Retina (tissue), 1 donor: Measurements from ENCODE around the gene PRKN.
"Not testable (repeated sequence)": the region's sequence is repeated elsewhere in the genome, so short reads cannot be mapped to it uniquely, and the experiment has no call there.

Experiments used
- DNase-seq: peaks from one replicate; pipeline ENCODE4 v3.0.0-alpha.2; 2016

Gene PRKN

DNA sequence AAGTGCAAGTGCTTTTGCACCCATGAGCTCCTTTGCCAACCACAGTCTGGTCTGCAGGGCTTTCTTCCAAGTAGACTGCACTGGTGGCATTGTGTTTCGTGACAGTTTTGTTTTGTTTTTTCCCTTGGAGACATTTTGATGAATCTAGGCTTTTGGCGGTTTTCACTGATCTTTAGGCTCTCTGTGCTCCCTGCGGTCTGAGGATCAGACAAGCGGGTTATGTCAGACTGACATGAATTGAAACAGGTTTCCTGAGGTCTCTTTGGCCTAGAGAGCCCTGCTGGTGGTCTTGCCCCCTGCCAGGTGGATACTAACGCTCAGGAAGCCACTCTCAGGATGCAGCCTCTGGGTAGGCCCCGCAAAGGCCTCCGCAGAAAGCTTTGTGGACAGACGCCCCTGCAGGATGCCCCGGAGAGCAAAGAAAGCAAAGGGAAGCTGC lies 898.3 kb downstream of the PRKN start:
- no peak for DNase-seq

DNA sequence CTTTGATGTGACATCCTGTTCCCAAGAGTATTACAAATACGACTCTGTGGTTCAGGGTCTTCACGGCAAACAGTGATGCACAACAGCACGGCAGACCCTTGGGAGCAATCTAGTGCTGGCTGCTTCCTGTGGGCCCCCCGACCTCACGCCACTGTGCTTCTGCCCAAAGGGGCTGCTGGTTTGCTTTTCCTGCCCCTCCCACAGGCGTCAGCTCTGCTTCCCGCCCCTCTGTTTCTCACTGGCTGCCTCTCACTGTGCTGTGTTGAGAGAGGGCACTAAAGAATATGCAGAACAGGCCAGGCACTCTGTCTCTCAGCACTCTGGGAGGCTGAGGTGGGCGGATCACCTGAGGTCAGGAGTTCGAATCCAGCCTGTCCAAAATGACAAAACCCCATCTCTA lies 899.2 kb downstream of the PRKN start:
- DNase-seq = no peak

DNA sequence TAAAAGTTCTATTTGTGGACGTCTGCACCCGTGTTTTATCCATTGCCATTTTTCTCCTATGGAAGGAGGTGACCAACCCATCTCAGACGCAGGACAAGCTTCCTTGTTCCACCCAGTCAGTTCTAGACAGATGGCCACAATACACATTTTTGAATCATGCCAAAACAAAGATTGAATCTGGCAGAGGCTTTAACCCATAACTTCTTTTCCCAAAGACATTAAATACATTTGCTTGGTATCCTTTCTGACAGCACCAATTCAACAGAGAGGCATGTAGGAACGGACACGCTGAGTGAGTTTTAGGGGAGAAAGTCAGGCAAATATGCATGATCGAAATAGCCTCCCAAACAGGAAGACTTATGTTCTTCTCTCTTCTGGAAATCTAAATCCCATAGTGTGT lies 901.1 kb downstream of the PRKN start:
- no peak for DNase-seq

DNA sequence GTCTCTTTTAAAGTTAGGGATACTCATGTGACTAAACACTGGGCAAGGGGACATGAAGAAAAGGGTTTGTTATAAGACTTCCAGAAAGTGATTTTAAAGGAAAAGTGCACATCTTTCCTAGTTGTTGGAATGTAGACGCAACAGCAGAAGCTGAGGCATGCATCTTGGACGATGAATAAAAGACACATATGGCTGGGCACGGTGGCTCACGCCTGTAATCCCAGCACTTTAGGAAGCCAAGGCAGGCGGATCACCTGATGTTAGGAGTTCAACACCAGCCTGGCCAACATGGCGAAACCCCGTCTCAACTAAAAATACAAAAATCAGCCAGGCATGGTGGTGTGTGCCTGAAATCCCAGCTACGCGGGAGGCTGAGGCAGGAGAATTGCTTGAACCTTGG lies 905.4 kb downstream of the PRKN start:
- DNase-seq = not testable (repeated sequence)

DNA sequence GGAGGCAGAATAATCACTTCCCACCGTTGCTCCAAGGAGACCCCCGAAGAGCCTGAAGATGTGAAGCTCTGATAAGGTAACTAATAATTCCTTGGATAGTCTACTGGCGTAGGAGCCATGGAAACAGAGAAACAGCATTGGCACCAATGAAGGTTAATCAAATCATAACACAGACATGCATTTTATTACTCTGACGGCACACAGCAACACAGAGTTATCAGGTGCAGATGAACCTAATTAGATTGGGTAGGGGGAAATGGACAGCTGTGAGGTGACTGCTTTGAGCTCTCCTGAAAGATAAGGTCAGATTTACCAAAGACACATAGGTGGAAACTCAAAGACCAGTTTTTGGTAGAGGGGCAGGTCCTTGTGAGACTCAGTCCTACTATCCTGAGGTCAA lies 909.7 kb downstream of the PRKN start:
- DNase-seq = no peak

DNA sequence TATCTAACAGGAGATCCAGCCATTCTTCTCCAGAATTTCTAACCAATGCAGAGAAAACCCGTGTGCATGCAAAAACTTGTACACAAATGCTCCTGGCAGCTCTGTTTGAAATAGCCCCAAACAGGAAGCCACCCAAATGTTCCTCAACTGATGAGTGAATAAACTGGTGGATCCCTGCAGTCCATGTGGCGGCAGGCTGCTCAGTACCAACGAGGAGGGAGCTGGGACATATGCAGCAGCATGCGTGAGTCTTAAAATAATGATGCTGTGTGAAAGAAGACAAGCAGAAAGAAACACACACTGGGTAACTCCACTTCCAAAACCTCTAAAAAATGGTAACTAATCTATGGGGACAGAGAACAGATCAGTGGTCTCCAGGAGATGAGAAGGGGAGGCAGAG lies 911.6 kb downstream of the PRKN start:
- DNase-seq = no peak

GRCh38 chr6:161813156-161813555 lies 914.4 kb downstream of the PRKN start:
- no peak for DNase-seq

DNA sequence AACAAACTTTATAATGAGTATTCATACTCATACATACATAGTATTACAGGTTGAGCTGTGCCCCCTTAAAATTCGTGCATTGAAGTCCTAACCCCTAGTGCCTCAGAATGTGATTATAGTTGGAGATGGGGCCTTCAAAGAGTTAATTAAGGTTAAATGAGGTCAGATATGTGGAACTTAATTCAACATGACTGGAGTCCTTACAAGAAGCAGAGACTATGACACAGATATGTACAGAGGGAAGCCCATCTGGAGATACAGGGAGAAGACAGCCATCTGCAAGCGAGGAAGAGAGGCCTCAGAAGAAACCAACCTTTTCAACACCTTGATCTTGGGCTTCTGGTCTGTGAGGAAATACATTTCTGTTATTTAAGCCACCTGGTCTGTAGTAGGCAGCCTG lies 917.6 kb downstream of the PRKN start:
- no peak for DNase-seq

GRCh38 chr6:161804838-161805237 lies 922.7 kb downstream of the PRKN start:
- no peak for DNase-seq

DNA sequence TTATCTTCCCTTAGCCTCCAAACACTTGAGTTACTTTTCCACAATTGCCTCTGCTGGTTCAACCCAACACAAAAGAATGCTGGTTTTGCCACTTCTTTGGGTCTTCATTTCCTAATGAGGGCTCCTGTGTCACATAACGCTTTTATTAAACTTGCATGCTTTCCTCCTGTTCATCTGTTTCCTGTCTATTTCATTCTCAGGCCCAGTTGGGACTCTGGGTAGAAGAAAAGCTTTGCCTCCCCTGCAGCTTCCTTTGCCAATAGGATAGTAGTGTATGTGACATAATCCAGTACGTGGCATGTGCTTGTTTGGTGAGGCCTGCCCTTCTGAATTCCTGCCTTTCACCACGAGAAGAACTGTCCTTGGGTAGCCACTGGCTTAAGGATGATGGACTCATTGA lies 924.4 kb downstream of the PRKN start:
- DNase-seq = no peak

- no peak for DNase-seq
Observed at GRCh38 chr6:161802231-161802630, 925.3 kb downstream of the PRKN start.

DNA sequence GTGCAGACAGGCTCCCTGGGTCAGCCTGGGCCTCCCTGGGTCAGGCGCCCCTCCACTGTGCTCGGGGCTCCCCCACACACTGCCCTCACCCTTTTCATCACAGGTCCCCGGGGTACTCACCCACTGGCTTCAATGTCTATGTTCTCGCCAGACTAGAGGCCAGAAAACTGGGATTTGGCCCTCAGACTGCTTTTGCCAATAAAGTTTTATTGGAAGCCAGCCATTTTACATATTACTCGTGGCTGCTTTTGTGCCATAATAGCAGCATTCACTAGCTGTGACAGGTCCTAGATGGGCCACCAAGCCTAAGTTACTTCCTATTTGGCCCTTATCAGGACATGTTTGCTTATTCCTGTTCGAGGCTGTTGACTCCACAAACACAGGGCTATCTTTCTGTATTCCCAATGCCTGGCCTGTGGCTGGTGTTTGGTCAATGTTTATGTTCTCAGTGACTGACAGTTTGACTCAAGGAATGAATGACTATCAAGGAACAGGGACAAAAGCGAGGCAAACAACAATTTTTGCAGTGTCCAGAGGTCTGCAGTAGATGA lies 928.6 kb downstream of the PRKN start:
- no peak for DNase-seq

- no peak for DNase-seq
Observed at GRCh38 chr6:161796681-161797080, 930.9 kb downstream of the PRKN start.

DNA sequence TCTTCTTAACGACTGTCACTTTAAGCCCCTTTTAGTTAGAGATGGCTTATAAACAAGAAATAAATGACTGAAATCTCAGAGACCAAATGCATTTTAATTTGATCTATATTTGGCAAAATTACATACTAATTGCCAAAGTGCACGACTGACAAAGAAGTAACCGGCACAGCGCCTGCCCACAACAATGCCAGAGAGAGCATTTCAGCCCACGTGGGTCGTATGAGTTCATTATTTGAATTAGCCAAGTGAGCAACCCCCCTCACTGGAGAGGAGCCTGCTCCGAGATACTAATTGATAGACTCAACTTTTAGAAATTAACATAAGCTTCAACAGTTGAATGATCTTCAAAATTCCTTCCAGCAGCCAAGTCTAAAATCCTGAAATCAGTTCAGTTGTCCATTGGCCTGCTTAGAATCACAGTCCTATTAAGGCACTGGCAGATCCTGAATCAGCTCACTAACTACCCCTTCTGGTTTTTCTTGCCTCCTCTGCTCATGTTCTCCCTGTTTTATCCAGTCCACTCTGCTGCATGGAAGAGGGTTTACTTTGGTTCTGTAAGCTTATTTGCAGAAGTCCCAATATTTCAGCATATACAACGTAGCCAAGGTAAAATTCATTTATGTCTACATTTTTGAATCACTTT lies 934.6 kb downstream of the PRKN start:
- peak; percentile 56 for DNase-seq

DNA sequence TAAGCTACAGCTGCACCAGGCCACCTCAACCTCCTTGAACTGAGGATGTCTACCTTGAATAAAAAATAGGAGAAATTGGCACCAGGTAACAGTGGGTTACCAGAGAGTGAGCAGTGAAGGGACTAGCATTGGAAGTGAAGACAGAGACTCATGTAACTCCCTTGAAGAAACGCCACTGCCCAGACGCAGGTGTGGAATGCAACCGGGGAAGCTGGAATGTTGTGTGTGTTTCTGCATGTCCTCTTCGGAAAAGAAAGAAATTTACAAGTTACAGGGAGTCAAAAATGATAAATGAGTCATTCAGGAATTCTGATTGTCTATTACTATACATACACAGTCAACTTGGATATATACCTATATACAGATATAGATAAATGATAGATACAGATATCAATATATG lies 939.0 kb downstream of the PRKN start:
- no peak for DNase-seq

DNA sequence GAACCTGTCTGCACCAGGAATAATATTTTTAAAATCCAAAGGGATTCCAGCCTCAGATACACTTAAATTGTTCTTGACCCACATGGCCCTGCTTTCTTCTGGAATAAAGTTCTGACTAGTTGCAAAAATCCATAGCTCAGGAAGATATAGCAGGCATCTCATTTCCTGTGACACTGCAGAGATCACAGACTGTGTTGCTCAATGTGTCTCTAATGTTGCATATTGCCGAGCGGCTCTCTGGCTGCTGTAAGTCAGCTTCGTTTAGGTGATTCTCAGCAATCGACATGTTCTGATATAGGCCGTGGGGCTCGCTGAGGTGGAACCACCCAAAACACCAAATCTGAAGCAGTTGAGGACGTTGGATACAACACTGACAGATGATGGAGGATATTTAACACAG lies 955.4 kb downstream of the PRKN start:
- no peak for DNase-seq

DNA sequence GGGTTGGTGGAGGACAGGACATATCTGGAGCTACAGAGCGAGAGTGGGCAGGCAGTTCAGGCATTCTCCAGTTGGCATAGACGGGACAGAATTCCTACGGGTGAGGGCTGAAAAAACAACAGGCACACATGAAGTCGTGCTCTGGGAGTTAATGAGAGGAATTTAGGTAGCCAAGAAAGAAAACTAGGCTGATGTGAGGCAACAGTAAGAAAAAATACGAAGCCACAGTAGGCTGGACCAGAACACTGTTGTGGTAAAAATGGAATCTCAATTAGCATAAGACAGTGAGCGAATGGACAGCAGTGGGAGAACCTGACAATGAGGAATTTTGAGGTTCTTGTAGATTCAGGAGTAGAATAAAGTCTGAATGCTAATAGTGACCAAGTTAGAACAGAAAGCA lies 965.6 kb downstream of the PRKN start:
- no peak for DNase-seq

DNA sequence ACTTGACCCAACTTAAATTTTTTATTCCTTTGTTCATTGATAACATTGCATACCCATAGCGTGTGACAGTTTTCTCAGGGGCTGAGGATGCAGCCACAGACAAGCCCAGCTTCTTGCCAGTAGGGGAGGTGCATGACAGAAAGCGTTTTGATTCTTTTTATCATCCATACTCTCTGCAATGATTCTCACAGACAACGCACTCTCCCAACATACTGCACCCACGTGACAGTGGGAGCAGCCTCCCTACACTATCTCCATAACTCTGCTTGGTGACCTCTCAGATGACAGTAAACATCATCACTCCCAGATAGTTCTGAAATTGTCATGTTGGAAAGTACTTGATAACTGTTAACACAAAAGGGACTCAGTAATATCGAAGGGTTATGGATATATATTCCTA lies 972.5 kb downstream of the PRKN start:
- DNase-seq = no peak

DNA sequence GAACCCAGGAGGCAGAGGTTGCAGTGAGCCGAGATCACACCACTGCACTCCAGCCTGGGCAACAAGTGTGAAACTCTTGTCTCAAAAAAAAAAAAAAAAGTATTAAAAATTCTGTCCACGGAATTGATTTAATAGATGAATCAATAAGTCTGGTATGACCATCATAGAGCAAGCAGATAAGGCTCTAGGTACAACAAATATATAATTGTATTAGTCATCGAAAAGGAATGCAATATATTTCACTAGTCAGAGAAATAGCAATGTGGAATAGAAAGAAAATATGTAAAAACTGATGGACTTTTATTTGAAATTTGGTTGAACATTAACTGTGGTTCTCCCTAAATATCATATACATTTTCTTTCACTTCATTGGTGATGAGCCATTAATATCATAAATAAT lies 976.9 kb downstream of the PRKN start:
- no peak for DNase-seq

DNA sequence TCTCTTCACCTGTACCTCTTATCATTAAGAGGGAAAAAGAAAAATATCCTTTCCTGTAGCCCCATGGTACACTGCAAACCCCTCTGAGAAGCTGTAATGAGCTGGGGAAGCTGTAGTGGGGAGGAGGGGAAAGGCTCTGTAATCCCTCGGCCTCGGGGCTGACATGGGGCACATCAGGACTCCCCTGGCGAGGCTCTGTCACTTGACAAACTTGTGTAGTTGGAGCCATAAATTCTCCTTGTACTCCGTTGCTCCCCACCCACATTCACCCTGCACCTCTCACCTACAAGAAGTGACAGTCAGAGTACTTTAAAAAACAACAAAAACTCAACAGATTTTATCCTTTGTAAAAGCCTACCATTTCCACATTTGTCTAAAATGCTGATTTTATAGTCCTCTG lies 978.0 kb downstream of the PRKN start:
- DNase-seq = no peak

GRCh38 chr6:161748535-161749416 lies 978.8 kb downstream of the PRKN start:
- DNase-seq = peak; percentile 91

DNA sequence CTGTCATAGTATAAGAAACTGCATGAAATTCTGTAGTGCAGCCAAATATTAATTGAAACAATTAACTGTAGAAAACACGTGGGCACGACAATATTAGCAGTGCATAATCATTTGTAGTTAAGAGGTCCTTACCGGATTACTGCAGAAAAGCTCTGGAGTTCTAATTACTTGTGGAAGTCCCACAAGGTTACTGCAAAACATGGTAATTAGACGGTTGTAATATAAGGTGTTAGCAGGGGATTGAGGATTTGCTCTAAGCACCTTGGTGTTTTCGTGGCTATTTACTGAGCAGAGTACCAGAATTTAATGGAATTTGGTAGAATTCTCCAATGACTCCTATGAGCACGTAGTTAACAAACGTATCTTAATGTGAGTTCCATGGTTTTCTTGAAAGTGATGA lies 980.1 kb downstream of the PRKN start:
- DNase-seq = no peak

- DNase-seq = peak; percentile 34
Observed at GRCh38 chr6:161745594-161746141, 981.9 kb downstream of the PRKN start.

DNA sequence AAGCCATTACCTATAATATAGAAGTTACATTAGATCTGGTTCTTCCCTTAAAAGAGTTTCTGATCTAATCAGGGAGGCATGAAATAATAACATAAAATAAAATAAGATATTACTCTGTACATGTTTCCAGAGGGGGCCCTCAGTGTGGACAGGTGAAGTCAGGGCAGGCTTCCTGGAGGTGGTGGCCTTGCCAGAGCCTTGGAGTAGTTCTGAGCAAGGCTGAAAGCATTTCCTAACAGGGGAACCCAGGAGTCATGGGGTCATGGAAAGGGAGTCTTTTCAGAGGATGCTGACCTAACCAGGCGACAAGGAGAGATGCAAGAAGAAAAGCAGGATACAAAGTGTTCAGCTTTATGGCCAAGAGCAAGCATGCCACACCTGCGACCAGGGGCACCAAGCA lies 982.4 kb downstream of the PRKN start:
- DNase-seq = no peak
